Tibial nerve (tissue), 4 donors: ENCODE results near the gene CLIP4.

Experiments used
- CTCF ChIP-seq, 5 experiments: fragments of 200-600 bp in 3 of 5; fragments of 450-650 bp in 2 of 5; sonication (generic) in 3 of 5; IDR thresholded peaks; one replicate each; pipeline ENCODE4 v1.5.1; 2016 to 2019; ENCODE audit warnings: antibody characterized with exemption in 5 of 5, mild to moderate bottlenecking in 3 of 5, moderate library complexity in 2 of 5
- EP300 ChIP-seq, 2 donors: sonication (generic); formaldehyde crosslinking; IDR thresholded peaks; one replicate each; pipeline ENCODE4 v1.6.1; 2017; ENCODE audit warnings: antibody characterized with exemption in 2 of 2, mild to moderate bottlenecking in 1 of 2
- POLR2A ChIP-seq, 2 donors: fragments of 450-650 bp; IDR thresholded peaks; one replicate each; pipeline ENCODE4 v1.6.1; 2017; ENCODE audit warnings: antibody characterized with exemption in 2 of 2, mild to moderate bottlenecking in 2 of 2, moderate library complexity in 2 of 2

- no peak for TF ChIP-seq CTCF (IDR thresholded peaks at IDR 0.05)
- TF ChIP-seq POLR2A (IDR thresholded peaks at IDR 0.05): no peak
- no peak for TF ChIP-seq EP300 (IDR thresholded peaks at IDR 0.05)
Measured at GRCh38 chr2:29129586-29130281, 14.5 kb downstream of the CLIP4 start.
